HG02642 (cell line): ENCODE measurements around the gene IL1RAP.
"Not testable (repeated sequence)": the region's sequence is repeated elsewhere in the genome, so short reads cannot be mapped to it uniquely, and the experiment has no call there.

ENCODE experiments used
- ATAC-seq: cut with Tn5 transposase; IDR thresholded peaks from one replicate; pipeline ENCODE4 v1.9.1; 2021; ENCODE audit warnings: mild to moderate bottlenecking; ENCODE audit not compliant: unreplicated experiment, poor library complexity

IL1RAP gene

DNA sequence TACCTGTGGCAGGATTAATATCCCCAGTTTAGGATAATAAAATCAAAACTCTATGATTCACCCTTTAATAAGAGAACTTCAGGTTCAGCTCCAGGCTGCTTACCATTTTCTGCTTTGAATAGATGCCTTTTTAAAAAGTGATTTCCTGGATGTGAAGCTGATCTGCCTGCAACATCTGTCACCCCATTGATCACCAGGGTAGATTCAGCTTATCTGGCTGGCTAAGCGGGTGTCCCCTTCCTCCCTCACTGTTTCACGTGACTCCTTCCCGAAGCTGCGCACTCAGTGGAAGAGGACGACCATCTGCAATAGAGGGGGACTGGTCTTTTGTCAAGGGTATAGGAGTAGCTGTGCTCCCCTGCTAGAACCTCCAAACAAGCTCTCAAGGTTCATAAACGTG, 128.1 kb downstream of the IL1RAP start:
- no peak for ATAC-seq

DNA sequence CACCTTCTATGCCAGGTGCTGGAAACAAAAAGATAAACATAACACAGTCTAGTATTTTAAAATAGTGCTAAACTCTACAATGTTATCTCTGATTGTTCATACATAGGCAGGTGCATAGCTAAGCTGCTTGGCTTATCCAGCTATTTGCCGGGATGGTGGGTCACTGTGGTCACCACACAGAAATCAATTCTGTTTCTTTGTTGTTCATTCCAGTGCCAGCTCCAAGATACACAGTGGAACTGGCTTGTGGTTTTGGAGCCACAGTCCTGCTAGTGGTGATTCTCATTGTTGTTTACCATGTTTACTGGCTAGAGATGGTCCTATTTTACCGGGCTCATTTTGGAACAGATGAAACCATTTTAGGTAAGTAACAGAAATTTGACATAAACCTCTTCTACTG, 130.2 kb downstream of the IL1RAP start:
- ATAC-seq = no peak

DNA sequence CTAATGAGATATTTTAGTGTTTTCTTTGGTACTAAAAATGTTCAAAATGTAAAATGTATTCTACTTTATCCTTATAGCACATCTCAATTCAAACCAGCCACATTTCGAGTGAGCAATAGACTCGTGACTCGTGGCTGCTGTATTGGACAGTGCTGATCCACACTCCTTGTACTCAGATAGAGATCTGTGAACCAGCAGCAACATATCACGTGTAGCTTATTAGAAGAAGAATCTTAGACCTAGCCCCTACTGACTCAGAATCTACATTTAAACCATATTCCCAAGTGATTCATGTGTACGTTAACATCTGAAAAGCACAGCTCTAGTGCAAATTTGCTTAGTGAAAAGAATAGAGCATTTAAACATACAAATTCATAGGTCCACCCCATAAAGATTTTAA, 130.9 kb downstream of the IL1RAP start:
- ATAC-seq = no peak

DNA sequence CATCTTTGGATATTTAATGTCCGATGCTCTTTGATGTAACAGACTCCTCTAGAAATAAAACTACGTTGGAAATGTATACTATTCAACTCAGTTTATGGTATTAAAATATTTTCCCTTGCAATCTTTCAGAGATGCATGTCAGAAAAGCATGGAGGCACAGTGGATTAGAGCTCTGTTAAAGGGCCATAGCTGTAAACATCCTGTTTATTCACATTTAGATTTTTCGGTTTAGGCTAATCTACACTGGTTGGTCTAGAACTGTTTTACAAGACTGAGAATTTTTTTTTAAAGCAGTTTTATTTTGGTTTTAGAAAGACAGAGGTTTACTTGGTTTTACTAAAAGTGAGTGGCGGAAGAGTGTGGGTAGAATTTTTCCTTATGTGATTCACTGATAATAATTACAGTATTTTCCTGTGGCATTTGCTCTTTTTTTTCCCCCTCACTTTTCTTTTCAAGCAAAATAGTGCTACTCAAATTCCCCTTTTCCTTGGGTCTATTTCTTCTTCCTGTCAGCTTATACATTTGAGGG, 132.1 kb downstream of the IL1RAP start:
- no peak for ATAC-seq

DNA sequence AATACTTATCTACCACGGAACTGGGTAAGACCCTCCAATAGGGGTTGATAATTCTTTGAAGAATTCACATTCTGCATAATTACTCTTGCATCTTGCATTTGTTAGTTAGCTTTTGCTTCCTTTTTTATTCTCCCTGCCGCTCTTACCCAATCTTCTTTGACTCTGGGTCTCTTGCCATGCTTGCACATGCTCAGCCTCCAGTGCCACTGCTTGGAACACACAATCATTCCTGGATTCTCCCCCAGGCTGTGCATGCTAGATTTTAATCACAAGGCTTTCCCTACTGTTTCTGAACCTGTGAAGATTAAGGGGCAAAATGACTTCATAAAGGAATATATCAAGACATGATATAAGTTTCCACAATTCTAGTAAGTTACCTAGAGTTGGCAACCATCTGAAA, 133.1 kb downstream of the IL1RAP start:
- no peak for ATAC-seq

DNA sequence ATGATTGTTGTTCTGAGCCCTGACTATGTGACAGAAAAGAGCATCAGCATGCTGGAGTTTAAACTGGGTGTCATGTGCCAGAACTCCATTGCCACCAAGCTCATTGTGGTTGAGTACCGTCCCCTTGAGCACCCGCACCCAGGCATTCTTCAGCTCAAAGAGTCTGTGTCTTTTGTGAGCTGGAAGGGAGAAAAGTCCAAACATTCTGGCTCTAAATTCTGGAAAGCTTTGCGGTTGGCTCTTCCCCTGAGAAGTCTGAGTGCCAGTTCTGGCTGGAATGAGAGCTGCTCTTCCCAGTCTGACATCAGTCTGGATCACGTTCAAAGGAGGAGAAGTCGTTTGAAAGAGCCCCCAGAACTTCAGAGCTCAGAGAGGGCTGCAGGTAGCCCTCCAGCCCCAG, 142.0 kb downstream of the IL1RAP start:
- no peak for ATAC-seq

DNA sequence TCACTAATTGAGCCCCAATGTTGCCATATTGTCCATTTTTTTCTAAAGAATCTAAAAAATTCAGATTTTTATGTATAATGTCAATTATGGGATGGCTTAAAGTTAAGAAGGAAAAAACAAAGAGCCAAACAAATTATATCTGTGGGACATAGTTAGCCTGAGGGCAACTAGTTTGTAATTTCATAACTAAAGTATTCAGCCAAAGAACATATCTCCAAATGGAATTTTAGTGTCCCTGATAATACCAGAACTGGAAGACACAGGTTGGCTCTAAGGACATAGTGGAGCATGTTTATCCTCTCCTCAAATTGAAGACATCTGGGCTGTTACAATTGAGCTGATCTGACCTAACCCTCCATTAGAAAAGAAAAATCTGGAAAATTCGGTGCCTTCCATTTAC, 144.2 kb downstream of the IL1RAP start:
- ATAC-seq = no peak

DNA sequence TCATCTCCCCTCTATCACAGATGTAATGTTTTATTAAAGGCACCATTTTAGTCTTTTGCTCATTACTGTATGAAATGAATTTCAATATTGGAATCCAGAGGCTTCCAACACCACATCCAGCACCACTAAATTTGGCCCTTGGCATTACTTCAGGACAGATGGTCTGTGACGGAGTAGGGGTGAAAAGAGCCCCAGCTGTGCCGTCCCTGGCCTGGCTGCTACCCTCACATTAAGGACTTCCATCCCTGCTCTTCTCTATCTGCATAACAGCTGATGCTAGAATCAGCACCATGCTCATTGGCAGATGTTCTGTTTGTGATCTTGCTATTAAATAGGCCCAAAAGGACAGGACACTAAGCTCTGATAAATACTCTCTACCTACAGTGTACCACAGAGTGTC, 152.9 kb downstream of the IL1RAP start:
- ATAC-seq = no peak

DNA sequence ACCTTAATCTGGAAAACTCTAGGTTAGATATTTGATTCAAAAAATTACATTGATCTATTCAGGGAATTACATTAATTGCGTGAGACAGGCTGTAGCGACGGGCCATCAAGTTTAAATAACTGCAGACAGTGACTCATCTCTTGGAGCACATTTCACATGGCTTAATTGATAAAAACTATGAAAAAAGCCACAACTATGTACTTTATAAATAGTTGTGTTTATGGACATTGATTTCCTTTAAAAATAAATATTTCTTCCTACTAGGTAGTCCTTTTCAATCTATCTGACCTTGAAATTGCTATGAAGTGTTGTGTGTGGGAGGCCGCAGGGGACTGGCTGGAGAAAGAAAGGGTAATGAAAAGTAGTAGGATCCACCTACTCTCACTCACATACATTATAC, 157.8 kb downstream of the IL1RAP start:
- ATAC-seq = no peak

DNA sequence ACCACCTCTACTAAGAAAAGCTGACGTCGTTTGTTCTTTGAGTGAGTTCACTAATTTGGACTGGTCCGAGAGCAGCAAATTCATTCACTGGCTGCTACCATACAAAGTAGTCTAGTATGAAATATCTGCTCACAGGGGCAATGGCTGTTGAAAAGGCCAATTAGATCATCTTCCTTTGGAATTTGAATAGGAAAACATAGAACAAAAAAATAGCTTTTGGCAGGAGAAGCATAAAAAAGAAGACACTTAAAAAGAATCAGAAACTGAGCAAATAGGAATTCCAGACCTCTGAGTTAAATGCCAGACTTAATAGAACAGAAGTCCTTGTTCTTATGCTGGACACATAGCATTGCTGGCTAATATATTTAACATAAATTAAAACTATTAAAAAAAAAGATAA, 159.3 kb downstream of the IL1RAP start:
- no peak for ATAC-seq

DNA sequence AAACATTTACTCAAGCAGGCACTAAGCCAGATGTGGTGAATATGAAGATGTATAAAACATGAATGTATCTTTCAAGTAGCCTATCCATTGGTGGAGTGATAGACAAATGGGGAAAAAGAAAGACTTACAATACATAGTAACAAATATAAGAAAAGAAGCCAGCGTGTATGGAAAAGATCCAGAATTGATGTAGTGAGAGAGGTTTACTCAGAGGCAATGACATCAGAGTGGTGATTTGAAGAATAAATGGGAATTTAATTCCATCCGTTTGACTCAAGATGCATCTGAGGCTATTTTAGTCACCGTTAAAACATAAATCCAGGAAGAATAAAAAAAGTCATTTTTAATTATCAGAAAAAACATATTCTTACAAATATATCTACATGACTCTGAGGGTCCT, 162.6 kb downstream of the IL1RAP start:
- ATAC-seq = no peak

DNA sequence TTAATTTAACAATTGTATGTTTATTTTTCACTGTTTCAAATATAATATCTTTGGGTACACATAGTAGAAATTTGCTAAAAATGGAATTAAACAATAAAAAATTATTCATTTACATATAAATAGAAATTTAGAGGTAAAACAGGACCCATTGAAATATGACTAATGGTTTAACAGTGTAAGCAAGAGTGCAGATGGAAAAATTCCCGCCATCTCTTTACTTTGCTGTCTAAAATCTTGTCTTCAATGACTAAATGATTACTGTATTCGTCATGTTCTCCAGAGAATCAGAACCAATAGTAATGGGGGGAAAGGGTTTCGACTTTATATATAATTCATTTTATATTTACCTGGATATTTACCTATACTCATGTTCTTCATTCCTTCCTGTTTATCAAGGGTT, 163.1 kb downstream of the IL1RAP start:
- no peak for ATAC-seq

DNA sequence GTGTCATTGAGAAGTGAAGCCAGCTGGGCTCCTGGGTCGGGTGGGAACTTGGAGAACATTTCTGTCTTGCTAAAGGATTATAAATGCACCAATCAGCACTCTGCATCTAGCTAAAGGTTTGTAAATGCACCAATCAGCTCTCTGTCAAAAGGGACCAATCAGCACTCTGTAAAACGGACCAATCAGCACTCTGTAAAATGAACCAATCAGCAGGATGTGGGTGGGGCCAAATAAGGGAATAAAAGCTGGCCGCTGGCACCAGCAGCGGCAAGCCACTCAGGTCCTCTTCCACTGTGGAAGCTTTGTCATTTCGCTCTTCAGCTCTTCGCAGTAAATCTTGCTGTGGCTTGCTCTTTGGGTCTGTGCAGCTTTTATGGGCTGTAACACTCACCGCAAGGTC, 164.0 kb downstream of the IL1RAP start:
- ATAC-seq = not testable (repeated sequence)

DNA sequence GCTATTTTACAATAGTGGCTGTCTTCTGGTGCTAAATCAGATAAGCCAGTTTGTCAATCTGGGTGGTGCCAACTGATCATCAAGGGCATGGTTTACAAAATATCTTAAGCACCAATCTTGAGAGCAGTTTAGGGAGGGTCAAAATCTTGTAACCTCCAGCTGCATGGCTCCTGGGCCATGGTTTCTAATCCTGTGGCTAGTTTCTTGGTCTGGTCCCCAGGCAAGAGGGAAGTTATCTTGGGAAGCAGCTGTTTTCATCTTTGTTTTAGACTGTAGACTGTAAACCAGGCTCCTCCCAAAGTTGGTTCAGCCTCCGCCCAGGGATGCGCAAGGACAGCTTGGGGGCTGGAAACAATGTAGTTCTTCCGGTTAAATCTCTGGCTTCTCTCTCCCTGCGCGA, 166.8 kb downstream of the IL1RAP start:
- ATAC-seq = no peak

DNA sequence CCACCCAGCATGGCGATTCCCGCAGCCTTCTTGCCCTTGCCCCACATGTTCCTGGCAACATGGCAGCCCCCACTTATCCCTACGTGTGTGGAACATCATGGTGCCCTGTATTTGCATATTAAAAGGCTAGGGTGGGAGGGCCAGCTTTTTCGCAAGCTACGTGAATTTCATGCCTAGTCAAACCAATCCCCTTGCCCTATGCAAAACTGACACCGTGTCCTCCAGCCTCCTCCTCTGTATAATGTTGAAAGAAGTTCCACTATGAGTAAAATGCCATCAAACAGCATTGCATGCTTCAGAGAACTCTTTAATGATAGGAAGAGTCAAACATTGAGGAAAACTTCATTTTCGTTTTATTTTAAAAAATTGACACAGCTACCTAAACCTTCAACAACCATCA, 170.9 kb downstream of the IL1RAP start:
- no peak for ATAC-seq

DNA sequence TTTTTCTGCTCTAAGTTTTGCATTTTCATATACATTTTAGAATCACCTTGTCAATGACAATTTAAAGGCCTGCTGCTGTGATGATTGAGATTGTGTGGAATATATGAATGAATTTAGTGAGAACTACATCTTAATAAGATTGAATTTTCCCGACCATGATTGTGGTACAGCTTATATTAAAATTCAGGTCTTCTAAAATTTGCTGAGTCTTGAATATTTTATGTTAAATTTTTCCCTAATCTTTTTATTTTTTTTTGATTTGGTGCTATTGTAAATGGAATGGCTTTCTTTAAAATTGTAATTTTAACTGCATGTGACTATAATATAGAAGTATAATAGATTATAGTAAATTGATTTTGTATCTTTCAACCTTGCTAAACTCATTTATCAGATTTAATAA, 172.1 kb downstream of the IL1RAP start:
- ATAC-seq = no peak

DNA sequence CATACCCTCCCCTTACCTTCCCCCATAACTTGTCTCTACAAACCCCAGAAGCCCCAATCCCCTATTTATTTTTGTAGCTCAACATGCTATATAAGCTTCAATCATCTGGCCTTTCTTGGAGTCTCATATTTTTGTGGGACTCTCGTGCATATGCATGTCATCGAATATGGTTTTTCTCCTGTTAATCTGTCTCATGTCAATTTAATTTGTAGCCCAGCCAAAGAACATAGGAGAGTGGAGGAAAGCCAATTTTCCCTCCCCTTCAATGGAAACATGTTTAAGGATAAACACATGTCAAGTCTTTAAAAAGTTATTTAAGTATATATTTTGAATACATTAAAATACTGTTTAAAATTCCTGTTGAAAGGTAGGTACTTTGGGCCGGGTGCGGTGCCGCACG, 176.4 kb downstream of the IL1RAP start:
- no peak for ATAC-seq

DNA sequence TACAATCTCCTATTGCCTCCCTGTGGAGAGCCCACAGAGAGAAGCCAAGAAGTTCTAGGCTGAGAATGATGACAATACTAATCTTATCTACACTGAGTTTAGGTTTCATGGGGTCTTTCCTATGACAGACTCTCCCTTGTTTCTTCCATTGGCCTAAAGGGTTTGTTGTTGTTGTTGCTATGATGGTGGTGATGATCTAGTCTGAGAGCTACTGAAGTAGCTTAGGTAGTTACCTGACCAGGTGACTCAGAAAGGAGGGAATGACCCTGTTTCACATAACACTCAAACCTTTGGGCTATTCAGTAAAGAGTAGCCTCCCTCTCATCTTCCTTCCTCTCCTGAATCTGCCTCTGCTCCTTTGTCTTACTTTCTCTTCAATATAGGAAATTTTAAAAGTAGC, 178.4 kb downstream of the IL1RAP start:
- ATAC-seq = no peak

DNA sequence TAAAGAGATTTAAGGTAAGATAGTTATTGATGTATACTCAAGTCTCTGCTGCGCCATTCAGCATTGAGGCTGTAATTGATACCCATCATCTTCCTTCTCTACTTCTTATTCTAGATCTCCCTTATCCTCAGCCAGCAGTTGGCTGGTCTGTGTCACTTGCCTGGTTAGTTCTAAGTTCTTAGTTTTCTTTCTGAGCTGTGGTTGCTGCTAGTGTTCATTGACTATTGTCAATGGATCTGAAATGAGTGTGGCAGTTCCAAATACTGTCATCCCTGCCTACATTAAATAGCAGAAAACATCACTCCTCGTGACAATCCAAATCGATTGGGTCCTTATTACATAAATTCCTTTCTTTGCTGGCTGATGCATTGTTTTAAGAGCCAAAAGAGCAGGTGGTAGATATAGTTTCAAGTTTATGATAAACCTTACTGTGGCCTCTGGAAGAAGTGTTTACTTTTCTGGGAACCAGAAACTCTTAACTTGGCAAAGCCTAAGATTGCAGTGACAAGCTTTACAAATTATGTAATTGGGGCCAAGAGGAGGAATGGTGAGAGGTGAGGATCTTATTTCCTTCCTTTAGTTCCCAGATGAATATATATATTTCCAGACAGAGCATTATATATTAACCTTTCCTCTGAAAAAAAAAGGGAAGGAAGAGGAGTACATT, 180.6 kb downstream of the IL1RAP start:
- ATAC-seq = no peak

DNA sequence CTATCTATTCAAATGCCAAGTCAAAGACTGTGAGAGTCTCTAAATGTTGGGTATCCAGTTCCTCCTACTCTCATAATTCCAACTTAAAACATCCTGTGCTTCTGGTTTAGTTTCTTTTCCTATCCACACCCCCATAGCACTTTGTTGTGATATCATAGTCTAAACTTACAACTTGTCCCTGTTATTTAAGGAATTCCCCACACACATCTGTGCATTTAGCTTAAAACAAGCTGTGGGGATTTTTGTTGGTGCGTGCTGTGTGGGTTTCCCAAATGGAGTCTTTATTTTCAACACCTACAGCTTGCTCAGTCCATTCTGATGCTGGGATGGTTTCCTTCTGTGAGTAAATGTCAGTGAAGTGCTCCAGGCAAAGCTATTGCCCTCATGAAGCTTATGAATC, 181.3 kb downstream of the IL1RAP start:
- ATAC-seq = no peak

DNA sequence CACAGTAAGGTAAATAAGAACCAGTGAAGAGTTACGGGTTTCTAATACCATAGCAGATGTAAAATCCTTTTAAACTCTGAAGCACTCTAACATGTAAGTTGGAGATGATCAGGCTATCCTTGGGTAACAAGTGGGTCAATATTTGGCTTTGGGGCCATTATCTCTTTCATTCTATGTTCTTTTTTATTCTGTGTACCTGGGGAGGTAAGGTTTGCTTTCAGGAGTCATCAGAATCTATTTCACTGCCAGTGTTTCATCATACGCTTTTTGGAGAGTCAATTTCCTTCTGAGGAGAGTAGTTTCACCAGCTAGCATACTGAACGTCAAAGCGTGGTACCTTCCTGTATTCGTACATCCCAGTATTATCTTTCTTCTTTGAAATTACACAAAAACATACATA, 182.1 kb downstream of the IL1RAP start:
- ATAC-seq = no peak

DNA sequence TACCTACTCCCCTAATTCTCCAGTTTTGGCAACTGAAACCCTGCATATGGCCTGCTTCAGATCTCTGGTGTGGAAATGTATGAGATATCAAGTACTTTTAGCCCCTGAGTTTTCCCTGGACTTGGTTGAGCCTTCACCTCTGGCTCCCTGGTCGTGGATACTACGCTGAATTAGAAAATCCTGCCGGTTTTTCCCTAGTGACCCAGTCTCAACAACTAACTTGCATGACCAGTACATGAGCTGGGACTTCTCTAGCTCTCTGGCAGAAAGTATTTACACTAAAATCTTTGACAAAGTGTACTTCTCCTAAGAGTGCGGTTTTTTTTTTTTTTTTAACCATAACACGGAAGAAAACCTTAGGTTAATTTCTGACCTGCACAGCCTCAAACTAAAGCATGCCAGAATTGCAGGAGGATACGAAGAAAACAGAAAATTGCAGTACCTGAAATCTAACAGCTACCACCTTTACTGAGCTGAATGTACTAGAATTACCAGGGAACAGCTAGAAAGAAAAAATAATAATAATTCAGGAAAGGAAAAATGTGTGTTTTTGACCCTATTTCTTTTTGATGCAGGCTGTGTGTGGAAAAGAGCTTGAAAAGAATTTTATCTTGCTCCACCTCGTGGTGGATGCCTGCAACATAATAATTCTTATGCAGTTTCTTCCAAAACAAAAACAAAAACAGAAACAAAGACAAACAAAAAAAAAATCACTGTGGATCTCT, 183.1 kb downstream of the IL1RAP start:
- ATAC-seq = no peak
